PFSK-1 (cell line): ENCODE measurements around the gene PEX10.

ENCODE experiments used
- FOXP2 ChIP-seq: optimal IDR thresholded peaks from 2 replicates; pipeline ENCODE3; 2011; ENCODE audit warnings: borderline replicate concordance, control low read depth, inconsistent platforms; ENCODE audit not compliant: insufficient read depth; ENCODE audit errors: extremely low read length, extremely low read depth
- POLR2AphosphoS5 ChIP-seq: IDR thresholded peaks from 2 replicates; pipeline ENCODE4 v1.6.1; 2012; ENCODE audit warnings: low read depth, mild to moderate bottlenecking, control low read depth, low read length, moderate library complexity
- SIN3A ChIP-seq: IDR thresholded peaks from 2 replicates; pipeline ENCODE4 v1.6.1; 2012; ENCODE audit warnings: mild to moderate bottlenecking, low read length, moderate library complexity, borderline replicate concordance; ENCODE audit not compliant: insufficient read depth
- TAF1 ChIP-seq: IDR thresholded peaks from 2 replicates; pipeline ENCODE4 v1.6.1; 2012; ENCODE audit warnings: low read length, control low read depth, borderline replicate concordance; ENCODE audit not compliant: insufficient read depth
- TF ChIP-seq, protein P1 (sequence below), 2 experiments: IDR thresholded peaks; 2 replicates each; pipeline versions ENCODE4 v1.6.1 to v1.8.0; 2011 to 2012; ENCODE audit warnings: low read depth in 2 of 2, low read length in 2 of 2, control low read depth in 1 of 2, inconsistent platforms in 1 of 2, mild to moderate bottlenecking in 1 of 2, moderate library complexity in 1 of 2; ENCODE audit not compliant: insufficient read depth in 1 of 2

- no peak for TF ChIP-seq POLR2AphosphoS5
- TF ChIP-seq, protein P1, sequence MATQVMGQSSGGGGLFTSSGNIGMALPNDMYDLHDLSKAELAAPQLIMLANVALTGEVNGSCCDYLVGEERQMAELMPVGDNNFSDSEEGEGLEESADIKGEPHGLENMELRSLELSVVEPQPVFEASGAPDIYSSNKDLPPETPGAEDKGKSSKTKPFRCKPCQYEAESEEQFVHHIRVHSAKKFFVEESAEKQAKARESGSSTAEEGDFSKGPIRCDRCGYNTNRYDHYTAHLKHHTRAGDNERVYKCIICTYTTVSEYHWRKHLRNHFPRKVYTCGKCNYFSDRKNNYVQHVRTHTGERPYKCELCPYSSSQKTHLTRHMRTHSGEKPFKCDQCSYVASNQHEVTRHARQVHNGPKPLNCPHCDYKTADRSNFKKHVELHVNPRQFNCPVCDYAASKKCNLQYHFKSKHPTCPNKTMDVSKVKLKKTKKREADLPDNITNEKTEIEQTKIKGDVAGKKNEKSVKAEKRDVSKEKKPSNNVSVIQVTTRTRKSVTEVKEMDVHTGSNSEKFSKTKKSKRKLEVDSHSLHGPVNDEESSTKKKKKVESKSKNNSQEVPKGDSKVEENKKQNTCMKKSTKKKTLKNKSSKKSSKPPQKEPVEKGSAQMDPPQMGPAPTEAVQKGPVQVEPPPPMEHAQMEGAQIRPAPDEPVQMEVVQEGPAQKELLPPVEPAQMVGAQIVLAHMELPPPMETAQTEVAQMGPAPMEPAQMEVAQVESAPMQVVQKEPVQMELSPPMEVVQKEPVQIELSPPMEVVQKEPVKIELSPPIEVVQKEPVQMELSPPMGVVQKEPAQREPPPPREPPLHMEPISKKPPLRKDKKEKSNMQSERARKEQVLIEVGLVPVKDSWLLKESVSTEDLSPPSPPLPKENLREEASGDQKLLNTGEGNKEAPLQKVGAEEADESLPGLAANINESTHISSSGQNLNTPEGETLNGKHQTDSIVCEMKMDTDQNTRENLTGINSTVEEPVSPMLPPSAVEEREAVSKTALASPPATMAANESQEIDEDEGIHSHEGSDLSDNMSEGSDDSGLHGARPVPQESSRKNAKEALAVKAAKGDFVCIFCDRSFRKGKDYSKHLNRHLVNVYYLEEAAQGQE (IDR thresholded peaks at IDR 0.05; ENCODE audit: insufficient read depth in 1 of 2, low read depth in 2 of 2, low read length in 2 of 2): no peak
- no peak for TF ChIP-seq TAF1
- TF ChIP-seq SIN3A: no peak
- TF ChIP-seq FOXP2: no peak
These were observed 34.5 kb downstream of the PEX10 start for GRCh38 chr1:2377751-2378440.
